SK-N-SH (cell line): ENCODE measurements around the gene CR1. TPM values are rescaled to one million over a fixed set of nuclear protein-coding genes. Genes with fewer than 3 reads are reported as not detected.

Experiments used
- CTCF ChIA-PET: fragments of 300-600, 350-600 bp; formaldehyde crosslinking; extraction: SDS; loops from one replicate; lab custom pipeline; 2021; lab: Yijun Ruan, JAX
- POLR2A ChIA-PET: fragments of 350-600 bp; sonication (Branson Sonifier 250); formaldehyde crosslinking; extraction: SDS; loops from one replicate; lab custom pipeline; 2020; ENCODE audit warnings: antibody characterized with exemption, inconsistent platforms; lab: Yijun Ruan, JAX
- DNase-seq: peaks from one replicate; pipeline ENCODE4 v3.0.0; 2012
- H2AFZ ChIP-seq: fragments of 200-600 bp; sonication (generic); 2 replicates; pipeline ENCODE4 v1.8.1; 2016; ENCODE audit warnings: antibody characterized with exemption, mild to moderate bottlenecking, low read depth
- H3F3A ChIP-seq: fragments of 200-600 bp; sonication (generic); replicated peaks from 2 replicates; pipeline ENCODE3; 2016; ENCODE audit warnings: antibody characterized with exemption, mild to moderate bottlenecking; ENCODE audit not compliant: insufficient read depth
- H3K27ac ChIP-seq, 2 experiments: fragments of 200-500 bp in 1 of 2; fragments of 200-600 bp in 1 of 2; sonication (Bioruptor generic) in 1 of 2; sonication (generic), shearing (Covaris generic) in 1 of 2; 2 replicates each; pipeline versions ENCODE4 v1.5.1 to v1.6.1; 2014 to 2016; ENCODE audit warnings: low read depth in 2 of 2, inconsistent platforms in 1 of 2, low read length in 1 of 2, mild to moderate bottlenecking in 1 of 2, mixed read lengths in 1 of 2
- H3K27me3 ChIP-seq: fragments of 200-600 bp; sonication (generic), shearing (Covaris generic); 2 replicates; pipeline ENCODE4 v1.6.1; 2016; ENCODE audit warnings: mixed run types; ENCODE audit not compliant: insufficient read depth
- H3K36me3 ChIP-seq, 2 experiments: fragments of 200-500 bp in 1 of 2; fragments of 200-600 bp in 1 of 2; sonication (Bioruptor generic) in 1 of 2; sonication (generic) in 1 of 2; replicated peaks in 1 of 2; 2 replicates each; pipeline versions ENCODE3 to v1.5.1; 2014 to 2016; ENCODE audit warnings: low read length in 1 of 2, mild to moderate bottlenecking in 1 of 2; ENCODE audit not compliant: insufficient read depth in 2 of 2, control insufficient read depth in 1 of 2
- H3K4me1 ChIP-seq, 2 experiments: fragments of 200-500 bp in 1 of 2; fragments of 200-600 bp in 1 of 2; sonication (Bioruptor generic) in 1 of 2; sonication (generic), shearing (Covaris generic) in 1 of 2; 2 replicates each; pipeline versions ENCODE4 v1.5.1 to v1.6.1; 2014 to 2016; ENCODE audit warnings: low read depth in 1 of 2, low read length in 1 of 2, mixed run types in 1 of 2; ENCODE audit not compliant: insufficient read depth in 2 of 2, control insufficient read depth in 1 of 2
- H3K4me2 ChIP-seq: fragments of 200-600 bp; sonication (generic), shearing (Covaris generic); 2 replicates; pipeline ENCODE4 v1.6.1; 2017; ENCODE audit warnings: mixed run types
- H3K4me3 ChIP-seq, 2 experiments: fragments of 200-500 bp in 1 of 2; fragments of 200-600 bp in 1 of 2; sonication (Bioruptor generic) in 1 of 2; sonication (generic), shearing (Covaris generic) in 1 of 2; 2 replicates each; pipeline versions ENCODE4 v1.5.1 to v1.8.1; 2014 to 2016; ENCODE audit warnings: low read depth in 2 of 2, inconsistent platforms in 1 of 2, low read length in 1 of 2, mild to moderate bottlenecking in 1 of 2, mixed read lengths in 1 of 2, moderate library complexity in 1 of 2
- H3K79me2 ChIP-seq: fragments of 200-600 bp; sonication (generic); 2 replicates; pipeline ENCODE4 v1.8.1; 2017; ENCODE audit warnings: mild to moderate bottlenecking; ENCODE audit not compliant: insufficient read depth
- H3K9ac ChIP-seq: fragments of 200-600 bp; sonication (generic); 2 replicates; pipeline ENCODE4 v1.6.1; 2017; ENCODE audit warnings: mixed run types
- H3K9me2 ChIP-seq: fragments of 200-600 bp; sonication (generic); 2 replicates; pipeline ENCODE4 v1.6.1; 2017; ENCODE audit warnings: mixed run types
- H3K9me3 ChIP-seq: fragments of 200-600 bp; sonication (generic); 2 replicates; pipeline ENCODE4 v1.6.1; 2017; ENCODE audit warnings: mixed run types, mild to moderate bottlenecking, moderate library complexity
- H4K20me1 ChIP-seq: fragments of 200-600 bp; sonication (generic); 2 replicates; pipeline ENCODE4 v1.6.1; 2017; ENCODE audit warnings: mild to moderate bottlenecking, mixed run types; ENCODE audit not compliant: insufficient read depth
- ELF1 ChIP-seq: IDR thresholded peaks from 2 replicates; pipeline ENCODE4 v1.4.0; 2012
- EP300 ChIP-seq, 2 experiments: IDR thresholded peaks; 2 replicates each; pipeline versions ENCODE4 v1.4.0 to v1.6.1; 2012; ENCODE audit warnings: borderline replicate concordance in 1 of 2, low read depth in 1 of 2, low read length in 1 of 2
- FOXM1 ChIP-seq: IDR thresholded peaks from 2 replicates; pipeline ENCODE4 v1.4.0; 2012; ENCODE audit warnings: low read depth, mild to moderate bottlenecking
- GABPA ChIP-seq: IDR thresholded peaks from 2 replicates; pipeline ENCODE4 v1.4.0; 2012; ENCODE audit warnings: low read depth, mild to moderate bottlenecking
- MAX ChIP-seq: IDR thresholded peaks from 2 replicates; pipeline ENCODE4 v1.4.0; 2012; ENCODE audit warnings: low read depth
- MXI1 ChIP-seq: IDR thresholded peaks from 2 replicates; pipeline ENCODE4 v1.6.1; 2012; ENCODE audit warnings: mild to moderate bottlenecking, low read depth, low read length, improper control_type of control experiment
- NFIC ChIP-seq: IDR thresholded peaks from 2 replicates; pipeline ENCODE4 v1.4.0; 2012; ENCODE audit warnings: borderline replicate concordance
- NRF1 ChIP-seq: IDR thresholded peaks from 2 replicates; pipeline ENCODE4 v1.6.1; 2012; ENCODE audit warnings: low read depth, mild to moderate bottlenecking, low read length
- POLR2AphosphoS5 ChIP-seq: IDR thresholded peaks from 2 replicates; pipeline ENCODE4 v1.6.1; 2012; ENCODE audit warnings: low read depth, low read length
- RAD21 ChIP-seq: IDR thresholded peaks from 2 replicates; pipeline ENCODE4 v1.6.1; 2012; ENCODE audit warnings: mild to moderate bottlenecking, low read length
- SIN3A ChIP-seq: IDR thresholded peaks from 2 replicates; pipeline ENCODE4 v1.6.1; 2012; ENCODE audit warnings: low read depth, mild to moderate bottlenecking, low read length, moderate library complexity, borderline replicate concordance
- TCF12 ChIP-seq: IDR thresholded peaks from 2 replicates; pipeline ENCODE4 v1.4.0; 2012
- TEAD4 ChIP-seq: IDR thresholded peaks from 2 replicates; pipeline ENCODE4 v1.4.0; 2012; ENCODE audit warnings: mild to moderate bottlenecking, borderline replicate concordance; ENCODE audit not compliant: insufficient read depth
- ZBTB33 ChIP-seq: IDR thresholded peaks from 2 replicates; pipeline ENCODE4 v1.4.0; 2012; ENCODE audit warnings: low read depth, borderline replicate concordance
- WGBS: methylation state at CpG from one replicate; pipeline ENCODE4 v1.1.6; 2017; ENCODE audit warnings: low lambda C conversion rate; 5-methylcytosine and 5-hydroxymethylcytosine counted together
- polyA plus RNA-seq, 3 experiments: library from polyadenylated mRNA; depleted of rRNA; stranded (reverse); fragments of >200 nt; gene quantifications; 2 replicates each; pipeline ENCODE4 v1.2.3, GENCODE V29; 2012
- TF ChIP-seq, protein P1 (sequence below): IDR thresholded peaks from 2 replicates; pipeline ENCODE4 v1.4.0; 2012; ENCODE audit warnings: low read depth, borderline replicate concordance
- TF ChIP-seq, protein P2 (sequence below): fragments of 200-600 bp; sonication (generic); IDR thresholded peaks from 2 replicates; pipeline ENCODE4 v1.6.1; 2017; ENCODE audit warnings: antibody characterized with exemption, mild to moderate bottlenecking, moderate library complexity

Gene CR1
- polyA plus RNA-seq, 1 of the 3 experiments (the other 2 are of a cell fraction), result not detected

DNA sequence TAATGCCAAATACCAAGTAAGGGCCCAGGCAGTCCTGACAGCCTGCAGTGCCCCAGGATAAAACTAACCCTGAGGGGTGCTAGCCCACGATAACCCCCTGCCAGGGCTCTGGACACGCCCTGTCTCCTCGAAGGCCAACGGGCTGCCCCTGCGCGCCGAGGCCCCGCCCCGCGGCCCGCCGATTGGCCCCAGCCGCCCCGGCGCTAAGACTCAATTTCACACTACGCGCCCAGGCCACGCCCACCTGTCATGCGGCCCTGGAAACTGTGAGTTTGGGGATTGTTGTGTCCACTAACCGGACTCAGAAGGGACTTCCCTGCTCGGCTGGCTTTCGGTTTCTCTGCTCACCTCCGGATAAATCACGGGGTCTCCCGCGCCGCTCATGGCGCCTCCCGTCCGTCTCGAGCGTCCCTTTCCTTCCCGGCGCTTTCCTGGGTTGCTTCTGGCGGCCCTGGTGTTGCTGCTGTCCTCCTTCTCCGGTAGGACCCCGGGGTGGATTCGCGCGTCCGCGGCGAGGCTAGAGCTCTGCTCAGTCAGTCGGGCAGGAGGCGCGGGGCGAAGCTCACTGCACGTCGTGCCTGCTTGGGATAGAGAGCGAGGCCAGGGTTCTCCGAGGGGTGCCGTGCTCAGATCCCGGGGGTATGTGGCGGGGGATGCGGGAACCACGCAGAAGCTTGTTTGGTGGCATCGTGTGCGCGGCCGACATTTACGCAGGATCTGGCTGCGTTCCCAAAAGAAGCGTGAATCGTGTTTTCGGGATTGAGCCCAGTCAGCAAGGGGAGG is 149.1 kb downstream of the CR1 start, which contains the start of gene CR1L:
Gene CR1L, plus strand, starts transcription at position 282 of the 783 bp plus-strand sequence. Its CDS starts 101 bp downstream, at position 383.
- Histone ChIP-seq H2AFZ (peak within 1 kb of the TSS; percentile 93), H3K4me2 (peak within 1 kb of the TSS; percentile 96), H3K79me2 (no peaks in the 10 kb centered on the region), H3K36me3 (no peaks in the 10 kb centered on the region), H4K20me1 (no peaks in the 10 kb centered on the region), H3K9me3 (no peaks in the 10 kb centered on the region), H3K27ac (no peak within 1 kb of the TSS), H3K9ac (no peak within 1 kb of the TSS), H3K27me3 (peaks cover 14% of the 10 kb centered on the region), H3K4me1 (peaks cover 0 to 4% of the 10 kb centered on the region in 2 experiments; a peak in 1 of 4 replicates), H3F3A (no peaks in the 10 kb centered on the region), H3K4me3 (peak within 1 kb of the TSS; percentile 54 to 71), H3K9me2 (no peaks in the 10 kb centered on the region)
- 3% methylated on average over 26 of the region's 65 CpGs for whole genome bisulfite sequencing
- TF ChIP-seq ELF1, result no peak
- TF ChIP-seq MXI1, result peak; percentile 76
- TF ChIP-seq POLR2AphosphoS5, result no peak
- TF ChIP-seq, protein P1, sequence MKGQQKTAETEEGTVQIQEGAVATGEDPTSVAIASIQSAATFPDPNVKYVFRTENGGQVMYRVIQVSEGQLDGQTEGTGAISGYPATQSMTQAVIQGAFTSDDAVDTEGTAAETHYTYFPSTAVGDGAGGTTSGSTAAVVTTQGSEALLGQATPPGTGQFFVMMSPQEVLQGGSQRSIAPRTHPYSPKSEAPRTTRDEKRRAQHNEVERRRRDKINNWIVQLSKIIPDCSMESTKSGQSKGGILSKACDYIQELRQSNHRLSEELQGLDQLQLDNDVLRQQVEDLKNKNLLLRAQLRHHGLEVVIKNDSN, result no peak
- no peak for TF ChIP-seq NFIC
- no peak; the same call in 1 of the 2 replicates for TF ChIP-seq NRF1
- TF ChIP-seq, protein P2, sequence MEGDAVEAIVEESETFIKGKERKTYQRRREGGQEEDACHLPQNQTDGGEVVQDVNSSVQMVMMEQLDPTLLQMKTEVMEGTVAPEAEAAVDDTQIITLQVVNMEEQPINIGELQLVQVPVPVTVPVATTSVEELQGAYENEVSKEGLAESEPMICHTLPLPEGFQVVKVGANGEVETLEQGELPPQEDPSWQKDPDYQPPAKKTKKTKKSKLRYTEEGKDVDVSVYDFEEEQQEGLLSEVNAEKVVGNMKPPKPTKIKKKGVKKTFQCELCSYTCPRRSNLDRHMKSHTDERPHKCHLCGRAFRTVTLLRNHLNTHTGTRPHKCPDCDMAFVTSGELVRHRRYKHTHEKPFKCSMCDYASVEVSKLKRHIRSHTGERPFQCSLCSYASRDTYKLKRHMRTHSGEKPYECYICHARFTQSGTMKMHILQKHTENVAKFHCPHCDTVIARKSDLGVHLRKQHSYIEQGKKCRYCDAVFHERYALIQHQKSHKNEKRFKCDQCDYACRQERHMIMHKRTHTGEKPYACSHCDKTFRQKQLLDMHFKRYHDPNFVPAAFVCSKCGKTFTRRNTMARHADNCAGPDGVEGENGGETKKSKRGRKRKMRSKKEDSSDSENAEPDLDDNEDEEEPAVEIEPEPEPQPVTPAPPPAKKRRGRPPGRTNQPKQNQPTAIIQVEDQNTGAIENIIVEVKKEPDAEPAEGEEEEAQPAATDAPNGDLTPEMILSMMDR, result no peak
- peak; percentile 79; the same call in 1 of the 2 replicates for TF ChIP-seq MAX
- no peak for TF ChIP-seq RAD21
- 0 out of 2 replicates have a peak, but pooled peaks have one; percentile 82 for TF ChIP-seq SIN3A
- no peak for TF ChIP-seq GABPA
- DNase-seq, result peak; percentile 83
- POLR2A ChIA-PET, result no interaction called here
- CTCF ChIA-PET, result no interaction called here

GRCh38 chr1:207645635-207646081 is 149.7 kb downstream of the CR1 start:
- WGBS, result 54% methylated on average over 14 of the region's 17 CpGs
- CTCF ChIA-PET, result interaction anchor here (2.4 kb wide), 1 partner anchor 25 kb away, joined by 5 read pairs; no protein-coding TSS in a partner anchor
- Histone ChIP-seq H4K20me1 (no peaks in the 10 kb centered on the region), H2AFZ (no peak overlapping the region; the same call in 1 of the 2 replicates), H3K4me3 (peak overlapping the region; percentile 54 to 71), H3K9me2 (no peaks in the 10 kb centered on the region)
- TF ChIP-seq ZBTB33, result no peak
- TF ChIP-seq FOXM1, result no peak
- TF ChIP-seq, protein P2, result no peak
- no peak for TF ChIP-seq TEAD4
- no peak for TF ChIP-seq NRF1
- TF ChIP-seq EP300 (IDR thresholded peaks at IDR 0.05; ENCODE audit: borderline replicate concordance in 1 of 2, low read depth in 1 of 2, low read length in 1 of 2), result no peak
- TF ChIP-seq TCF12, result no peak
- TF ChIP-seq, all 33 proteins: peak for 0
- DNase-seq, result no peak
- H3K27ac ChIP-seq, result no peak overlapping the region
- H3K4me1 ChIP-seq, result peaks cover 0 to 4% of the 10 kb centered on the region in 2 experiments; a peak in 1 of 4 replicates
- H3K9me3 ChIP-seq, result no peaks in the 10 kb centered on the region
- H3F3A ChIP-seq, result no peaks in the 10 kb centered on the region
- no peaks in the 10 kb centered on the region for H3K79me2 ChIP-seq
- peak overlapping the region; percentile 96 for H3K4me2 ChIP-seq
- no peaks in the 10 kb centered on the region for H3K36me3 ChIP-seq
- H3K9ac ChIP-seq, result no peak overlapping the region
- POLR2A ChIA-PET, result no interaction called here
- H3K27me3 ChIP-seq, result peaks cover 14% of the 10 kb centered on the region
